HEK293 (cell line): ENCODE measurements around the gene DNASE1.

ENCODE experiments used
- ZNF560 ChIP-seq: fragments of 450-650 bp; formaldehyde crosslinking; IDR thresholded peaks from 2 replicates; pipeline ENCODE4 v1.5.1; 2017; ENCODE audit warnings: missing biosample characterization, missing genetic modification characterization, borderline replicate concordance
- ZNF768 ChIP-seq: fragments of 450-650 bp; formaldehyde crosslinking; IDR thresholded peaks from 2 replicates; pipeline ENCODE4 v1.5.1; 2018; ENCODE audit warnings: missing biosample characterization, mild to moderate bottlenecking, missing genetic modification characterization

DNA sequence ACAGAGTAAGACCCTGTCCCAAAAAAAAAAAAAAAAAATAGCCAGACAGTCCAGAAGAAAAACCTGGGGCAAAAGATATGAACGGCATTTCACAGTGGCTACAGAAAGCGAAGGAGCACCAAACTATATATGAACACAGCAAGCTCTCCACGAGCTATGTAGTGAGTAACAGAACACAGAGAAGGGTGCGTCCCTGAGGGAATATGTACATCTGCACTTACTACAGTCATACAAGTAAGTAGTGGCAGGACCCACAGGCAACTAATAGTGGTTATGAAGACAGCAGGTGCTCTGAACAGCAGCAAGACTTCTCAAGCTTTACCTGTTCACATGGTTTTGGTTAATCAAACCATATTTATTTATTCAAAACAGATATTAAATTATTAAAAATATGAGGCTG lies 47.0 kb downstream of the DNASE1 start:
- TF ChIP-seq ZNF560 (tag by site-specific recombination), result no peak
- no peak for TF ChIP-seq ZNF768
